HepG2 (cell line): ENCODE results near the gene SEBOX. TPM values are rescaled to one million over a fixed set of nuclear protein-coding genes. Genes with fewer than 3 reads are reported as not detected.

ENCODE experiments used
- ATF7 ChIP-seq, 2 experiments: fragments of 450-650 bp in 1 of 2; sonication (generic) in 1 of 2; formaldehyde crosslinking in 1 of 2; IDR thresholded peaks; 2 replicates each; pipeline versions ENCODE4 v1.4.0 to v1.6.1; 2016 to 2020; ENCODE audit warnings: antibody characterized with exemption in 1 of 2, mild to moderate bottlenecking in 1 of 2, missing genetic modification reagents in 1 of 2
- MEIS2 ChIP-seq: sonication (generic); formaldehyde crosslinking; IDR thresholded peaks from 2 replicates; pipeline ENCODE4 v1.9.0; 2021; ENCODE audit warnings: mild to moderate bottlenecking, missing genetic modification reagents
- MXI1 ChIP-seq: IDR thresholded peaks from 3 replicates; pipeline ENCODE4 v1.6.1; 2012; ENCODE audit warnings: low read depth, low read length, inconsistent platforms, borderline replicate concordance
- PAF1 ChIP-seq: IDR thresholded peaks from 2 replicates; pipeline ENCODE4 v1.6.1; 2016; ENCODE audit warnings: missing genetic modification reagents, missing compliant biosample characterization
- RAD21 ChIP-seq: fragments of 450-650 bp; formaldehyde crosslinking; IDR thresholded peaks from 2 replicates; pipeline ENCODE4 v1.5.0; 2020; ENCODE audit warnings: mild to moderate bottlenecking
- RBM39 ChIP-seq: fragments of 200-400 bp; formaldehyde crosslinking; IDR thresholded peaks from one replicate; pipeline ENCODE4 v1.6.1; 2018; ENCODE audit warnings: antibody characterized with exemption, mild to moderate bottlenecking, low read depth, low read length; ENCODE audit not compliant: poor library complexity, severe bottlenecking
- ZBTB21 ChIP-seq: sonication (generic); formaldehyde crosslinking; IDR thresholded peaks from 2 replicates; pipeline ENCODE4 v1.4.0; 2020; ENCODE audit warnings: missing genetic modification reagents
- ZNF12 ChIP-seq: sonication (generic); formaldehyde crosslinking; IDR thresholded peaks from 2 replicates; pipeline ENCODE4 v1.5.0; 2020; ENCODE audit warnings: missing genetic modification reagents
- ZNF124 ChIP-seq: sonication (generic); formaldehyde crosslinking; IDR thresholded peaks from 2 replicates; pipeline ENCODE4 v1.4.0; 2020; ENCODE audit warnings: missing genetic modification reagents
- ZNF205 ChIP-seq: IDR thresholded peaks from 2 replicates; pipeline ENCODE4 v1.6.1; 2018; ENCODE audit warnings: missing biosample characterization, missing genetic modification reagents
- ZNF354B ChIP-seq: sonication (generic); formaldehyde crosslinking; IDR thresholded peaks from 2 replicates; pipeline ENCODE4 v1.8.0; 2022; ENCODE audit warnings: mild to moderate bottlenecking, missing genetic modification reagents
- ZNF788 ChIP-seq: sonication (generic); formaldehyde crosslinking; IDR thresholded peaks from 2 replicates; pipeline ENCODE4 v1.5.0; 2020; ENCODE audit warnings: mild to moderate bottlenecking, missing genetic modification reagents, borderline replicate concordance
- polyA plus RNA-seq, 8 experiments: library from polyadenylated mRNA; depleted of rRNA in 3 of 8; stranded (reverse) in 7 of 8; unstranded in 1 of 8; fragments of >200 nt; fragmentation: Illumina TruSeq in 4 of 8; extraction: Trizol in 4 of 8; gene quantifications; 2 replicates each; pipeline versions ENCODE4 v1.2.1 to v1.2.3, GENCODE V29; 2011 to 2016; ENCODE audit warnings: low read depth in 4 of 8, missing spikeins in 1 of 8, mixed read lengths in 1 of 8; ENCODE audit not compliant: insufficient read depth in 1 of 8
- total RNA-seq, 5 experiments: library from RNA; depleted of rRNA; stranded (reverse); fragments of >200 nt; fragmentation: Illumina TruSeq; extraction: Trizol; gene quantifications; 2 replicates each; pipeline ENCODE4 v1.2.3, GENCODE V29; 2016; ENCODE audit warnings: low read depth in 1 of 5
- TF ChIP-seq, protein P1 (sequence below): sonication (generic); formaldehyde crosslinking; IDR thresholded peaks from 2 replicates; pipeline ENCODE4 v1.4.0; 2020; ENCODE audit warnings: missing genetic modification reagents
- TF ChIP-seq, protein P2 (sequence below): sonication (generic); formaldehyde crosslinking; IDR thresholded peaks from 2 replicates; pipeline ENCODE4 v1.5.0; 2020; ENCODE audit warnings: mild to moderate bottlenecking, missing genetic modification reagents
- TF ChIP-seq, protein P3 (sequence below): sonication (generic); formaldehyde crosslinking; IDR thresholded peaks from 2 replicates; pipeline ENCODE4 v1.8.0; 2022; ENCODE audit warnings: missing genetic modification reagents, mild to moderate bottlenecking, moderate library complexity, borderline replicate concordance
- TF ChIP-seq, protein P4 (sequence below): IDR thresholded peaks from 2 replicates; pipeline ENCODE4 v1.4.0; 2020; ENCODE audit warnings: mild to moderate bottlenecking, missing genetic modification reagents
- TF ChIP-seq, protein P5 (sequence below): IDR thresholded peaks from 2 replicates; pipeline ENCODE4 v1.6.1; 2016; ENCODE audit warnings: missing genetic modification reagents, missing compliant biosample characterization

SEBOX gene
- total and polyA plus RNA-seq, 2 of the 13 experiments (the other 11 are each of a cell fraction or from before 2014, with no cell fraction given) = not detected

DNA sequence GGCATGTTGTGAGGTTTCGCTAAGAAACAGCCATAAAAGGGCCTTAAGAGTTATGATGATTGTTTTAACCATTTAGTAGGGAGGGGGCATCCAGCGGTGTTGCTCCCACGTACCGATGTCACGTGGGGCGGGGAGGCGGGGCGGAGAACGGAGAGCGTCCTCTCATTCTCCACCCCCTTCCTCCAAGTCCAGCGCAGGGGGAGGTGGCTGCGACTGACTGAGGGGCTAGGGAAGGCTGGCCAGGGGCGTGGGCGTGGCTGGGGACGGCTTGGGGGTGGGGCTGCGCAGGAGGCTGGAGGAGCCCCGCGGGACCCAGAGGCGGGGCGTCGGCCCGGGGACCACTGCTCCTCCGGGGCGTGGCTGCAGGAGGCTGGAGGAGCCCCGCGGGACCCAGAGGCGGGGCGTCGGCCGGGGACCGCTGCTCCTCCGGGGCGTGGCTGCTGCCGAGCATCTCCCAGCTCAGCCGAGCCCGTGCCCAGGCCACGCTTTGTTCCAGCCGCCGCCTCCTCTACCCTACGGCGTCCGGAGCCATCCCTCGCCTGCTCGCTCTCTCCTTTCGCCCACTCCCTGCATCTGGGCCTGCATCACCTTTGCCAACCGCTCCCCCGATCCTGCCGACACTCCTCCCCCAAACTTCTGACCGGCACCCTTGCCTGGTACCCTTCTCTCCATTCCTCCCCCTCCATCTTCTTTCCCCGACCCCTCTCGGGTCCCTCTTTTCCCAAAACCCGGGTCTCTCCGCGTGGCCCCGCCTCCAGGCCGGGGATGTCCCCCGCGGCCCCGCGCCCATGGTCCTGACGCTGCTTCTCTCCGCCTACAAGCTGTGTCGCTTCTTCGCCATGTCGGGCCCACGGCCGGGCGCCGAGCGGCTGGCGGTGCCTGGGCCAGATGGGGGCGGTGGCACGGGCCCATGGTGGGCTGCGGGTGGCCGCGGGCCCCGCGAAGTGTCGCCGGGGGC lies 6.5 kb upstream of the SEBOX start, which contains the start of gene SARM1 (continued):
- TF ChIP-seq, protein P1, sequence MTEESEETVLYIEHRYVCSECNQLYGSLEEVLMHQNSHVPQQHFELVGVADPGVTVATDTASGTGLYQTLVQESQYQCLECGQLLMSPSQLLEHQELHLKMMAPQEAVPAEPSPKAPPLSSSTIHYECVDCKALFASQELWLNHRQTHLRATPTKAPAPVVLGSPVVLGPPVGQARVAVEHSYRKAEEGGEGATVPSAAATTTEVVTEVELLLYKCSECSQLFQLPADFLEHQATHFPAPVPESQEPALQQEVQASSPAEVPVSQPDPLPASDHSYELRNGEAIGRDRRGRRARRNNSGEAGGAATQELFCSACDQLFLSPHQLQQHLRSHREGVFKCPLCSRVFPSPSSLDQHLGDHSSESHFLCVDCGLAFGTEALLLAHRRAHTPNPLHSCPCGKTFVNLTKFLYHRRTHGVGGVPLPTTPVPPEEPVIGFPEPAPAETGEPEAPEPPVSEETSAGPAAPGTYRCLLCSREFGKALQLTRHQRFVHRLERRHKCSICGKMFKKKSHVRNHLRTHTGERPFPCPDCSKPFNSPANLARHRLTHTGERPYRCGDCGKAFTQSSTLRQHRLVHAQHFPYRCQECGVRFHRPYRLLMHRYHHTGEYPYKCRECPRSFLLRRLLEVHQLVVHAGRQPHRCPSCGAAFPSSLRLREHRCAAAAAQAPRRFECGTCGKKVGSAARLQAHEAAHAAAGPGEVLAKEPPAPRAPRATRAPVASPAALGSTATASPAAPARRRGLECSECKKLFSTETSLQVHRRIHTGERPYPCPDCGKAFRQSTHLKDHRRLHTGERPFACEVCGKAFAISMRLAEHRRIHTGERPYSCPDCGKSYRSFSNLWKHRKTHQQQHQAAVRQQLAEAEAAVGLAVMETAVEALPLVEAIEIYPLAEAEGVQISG (CRISPR knock-in tag) = no peak
- no peak for TF ChIP-seq ZNF788 (CRISPR knock-in tag)
- no peak for TF ChIP-seq ZNF12
- TF ChIP-seq ATF7 (IDR thresholded peaks at IDR 0.05) = no peak
- TF ChIP-seq ATF7 (CRISPR knock-in tag; IDR thresholded peaks at IDR 0.05) = no peak
- no peak for TF ChIP-seq RAD21 (CRISPR knock-in tag)
- TF ChIP-seq, protein P2, sequence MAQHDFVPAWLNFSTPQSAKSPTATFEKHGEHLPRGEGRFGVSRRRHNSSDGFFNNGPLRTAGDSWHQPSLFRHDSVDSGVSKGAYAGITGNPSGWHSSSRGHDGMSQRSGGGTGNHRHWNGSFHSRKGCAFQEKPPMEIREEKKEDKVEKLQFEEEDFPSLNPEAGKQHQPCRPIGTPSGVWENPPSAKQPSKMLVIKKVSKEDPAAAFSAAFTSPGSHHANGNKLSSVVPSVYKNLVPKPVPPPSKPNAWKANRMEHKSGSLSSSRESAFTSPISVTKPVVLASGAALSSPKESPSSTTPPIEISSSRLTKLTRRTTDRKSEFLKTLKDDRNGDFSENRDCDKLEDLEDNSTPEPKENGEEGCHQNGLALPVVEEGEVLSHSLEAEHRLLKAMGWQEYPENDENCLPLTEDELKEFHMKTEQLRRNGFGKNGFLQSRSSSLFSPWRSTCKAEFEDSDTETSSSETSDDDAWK = no peak
- no peak for TF ChIP-seq RBM39
- TF ChIP-seq, protein P3, sequence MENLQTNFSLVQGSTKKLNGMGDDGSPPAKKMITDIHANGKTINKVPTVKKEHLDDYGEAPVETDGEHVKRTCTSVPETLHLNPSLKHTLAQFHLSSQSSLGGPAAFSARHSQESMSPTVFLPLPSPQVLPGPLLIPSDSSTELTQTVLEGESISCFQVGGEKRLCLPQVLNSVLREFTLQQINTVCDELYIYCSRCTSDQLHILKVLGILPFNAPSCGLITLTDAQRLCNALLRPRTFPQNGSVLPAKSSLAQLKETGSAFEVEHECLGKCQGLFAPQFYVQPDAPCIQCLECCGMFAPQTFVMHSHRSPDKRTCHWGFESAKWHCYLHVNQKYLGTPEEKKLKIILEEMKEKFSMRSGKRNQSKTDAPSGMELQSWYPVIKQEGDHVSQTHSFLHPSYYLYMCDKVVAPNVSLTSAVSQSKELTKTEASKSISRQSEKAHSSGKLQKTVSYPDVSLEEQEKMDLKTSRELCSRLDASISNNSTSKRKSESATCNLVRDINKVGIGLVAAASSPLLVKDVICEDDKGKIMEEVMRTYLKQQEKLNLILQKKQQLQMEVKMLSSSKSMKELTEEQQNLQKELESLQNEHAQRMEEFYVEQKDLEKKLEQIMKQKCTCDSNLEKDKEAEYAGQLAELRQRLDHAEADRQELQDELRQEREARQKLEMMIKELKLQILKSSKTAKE (CRISPR knock-in tag) = 0 out of 2 replicates have a peak, but pooled peaks have one; percentile 18
- no peak for TF ChIP-seq PAF1 (CRISPR knock-in tag)
- no peak for TF ChIP-seq ZBTB21 (CRISPR knock-in tag)
- no peak for TF ChIP-seq ZNF124 (CRISPR knock-in tag)
- no peak for TF ChIP-seq ZNF205 (CRISPR knock-in tag)
- no peak for TF ChIP-seq ZNF354B
- TF ChIP-seq, protein P4, sequence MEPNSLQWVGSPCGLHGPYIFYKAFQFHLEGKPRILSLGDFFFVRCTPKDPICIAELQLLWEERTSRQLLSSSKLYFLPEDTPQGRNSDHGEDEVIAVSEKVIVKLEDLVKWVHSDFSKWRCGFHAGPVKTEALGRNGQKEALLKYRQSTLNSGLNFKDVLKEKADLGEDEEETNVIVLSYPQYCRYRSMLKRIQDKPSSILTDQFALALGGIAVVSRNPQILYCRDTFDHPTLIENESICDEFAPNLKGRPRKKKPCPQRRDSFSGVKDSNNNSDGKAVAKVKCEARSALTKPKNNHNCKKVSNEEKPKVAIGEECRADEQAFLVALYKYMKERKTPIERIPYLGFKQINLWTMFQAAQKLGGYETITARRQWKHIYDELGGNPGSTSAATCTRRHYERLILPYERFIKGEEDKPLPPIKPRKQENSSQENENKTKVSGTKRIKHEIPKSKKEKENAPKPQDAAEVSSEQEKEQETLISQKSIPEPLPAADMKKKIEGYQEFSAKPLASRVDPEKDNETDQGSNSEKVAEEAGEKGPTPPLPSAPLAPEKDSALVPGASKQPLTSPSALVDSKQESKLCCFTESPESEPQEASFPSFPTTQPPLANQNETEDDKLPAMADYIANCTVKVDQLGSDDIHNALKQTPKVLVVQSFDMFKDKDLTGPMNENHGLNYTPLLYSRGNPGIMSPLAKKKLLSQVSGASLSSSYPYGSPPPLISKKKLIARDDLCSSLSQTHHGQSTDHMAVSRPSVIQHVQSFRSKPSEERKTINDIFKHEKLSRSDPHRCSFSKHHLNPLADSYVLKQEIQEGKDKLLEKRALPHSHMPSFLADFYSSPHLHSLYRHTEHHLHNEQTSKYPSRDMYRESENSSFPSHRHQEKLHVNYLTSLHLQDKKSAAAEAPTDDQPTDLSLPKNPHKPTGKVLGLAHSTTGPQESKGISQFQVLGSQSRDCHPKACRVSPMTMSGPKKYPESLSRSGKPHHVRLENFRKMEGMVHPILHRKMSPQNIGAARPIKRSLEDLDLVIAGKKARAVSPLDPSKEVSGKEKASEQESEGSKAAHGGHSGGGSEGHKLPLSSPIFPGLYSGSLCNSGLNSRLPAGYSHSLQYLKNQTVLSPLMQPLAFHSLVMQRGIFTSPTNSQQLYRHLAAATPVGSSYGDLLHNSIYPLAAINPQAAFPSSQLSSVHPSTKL = peak; percentile 6; the same call in 1 of the 2 replicates
- TF ChIP-seq, protein P5, sequence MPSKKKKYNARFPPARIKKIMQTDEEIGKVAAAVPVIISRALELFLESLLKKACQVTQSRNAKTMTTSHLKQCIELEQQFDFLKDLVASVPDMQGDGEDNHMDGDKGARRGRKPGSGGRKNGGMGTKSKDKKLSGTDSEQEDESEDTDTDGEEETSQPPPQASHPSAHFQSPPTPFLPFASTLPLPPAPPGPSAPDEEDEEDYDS (CRISPR knock-in tag) = peak; percentile 48; the same call in 1 of the 2 replicates
- peak; percentile 41; the same call in 1 of the 3 replicates for TF ChIP-seq MXI1
- no peak for TF ChIP-seq MEIS2 (CRISPR knock-in tag)
